Brain microvascular endothelial cell (primary cell): ENCODE measurements around the gene VAPB.
A peak's percentile ranks its signal among the peaks of the same experiment; 100 is the strongest.

ENCODE experiments used
- DNase-seq: peaks from one replicate; pipeline ENCODE4 v3.0.0-alpha.2; 2020
- H3K27ac ChIP-seq: fragments of 250-450 bp; sonication (Bioruptor Pico); 2 replicates; pipeline ENCODE4 v1.5.1; 2020; ENCODE audit warnings: mild to moderate bottlenecking, moderate library complexity
- H3K27me3 ChIP-seq: fragments of 250-450 bp; sonication (Bioruptor Pico); replicated peaks from 2 replicates; pipeline ENCODE4 v1.5.1; 2020; ENCODE audit warnings: mild to moderate bottlenecking
- H3K36me3 ChIP-seq: fragments of 250-450 bp; sonication (Bioruptor Pico); replicated peaks from 2 replicates; pipeline ENCODE4 v1.5.1; 2020; ENCODE audit warnings: mild to moderate bottlenecking
- H3K4me3 ChIP-seq: 2 replicates; pipeline ENCODE4 v1.5.1; 2011; ENCODE audit warnings: low read depth, mild to moderate bottlenecking, control low read depth, low read length, moderate library complexity
- in situ Hi-C: cut with HindIII; loops from 2 replicates; pipeline ENCODE4 v1.10.0; 2017; ENCODE audit warnings: low sequenced_read_pairs, low pct_ligation_motif_present
- TF ChIP-seq, protein P1 (sequence below): IDR thresholded peaks from 2 replicates; pipeline ENCODE4 v1.5.1; 2011; ENCODE audit warnings: low read depth, mild to moderate bottlenecking, moderate library complexity, low read length, control low read depth, inconsistent platforms; ENCODE audit errors: missing control alignments

The VAPB gene

DNA sequence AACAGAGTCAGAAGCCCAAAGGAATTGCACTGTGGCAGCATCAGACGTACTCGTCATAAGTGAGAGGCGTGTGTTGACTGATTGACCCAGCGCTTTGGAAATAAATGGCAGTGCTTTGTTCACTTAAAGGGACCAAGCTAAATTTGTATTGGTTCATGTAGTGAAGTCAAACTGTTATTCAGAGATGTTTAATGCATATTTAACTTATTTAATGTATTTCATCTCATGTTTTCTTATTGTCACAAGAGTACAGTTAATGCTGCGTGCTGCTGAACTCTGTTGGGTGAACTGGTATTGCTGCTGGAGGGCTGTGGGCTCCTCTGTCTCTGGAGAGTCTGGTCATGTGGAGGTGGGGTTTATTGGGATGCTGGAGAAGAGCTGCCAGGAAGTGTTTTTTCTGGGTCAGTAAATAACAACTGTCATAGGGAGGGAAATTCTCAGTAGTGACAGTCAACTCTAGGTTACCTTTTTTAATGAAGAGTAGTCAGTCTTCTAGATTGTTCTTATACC is 55.8 kb downstream of the VAPB start:
- TF ChIP-seq, protein P1, sequence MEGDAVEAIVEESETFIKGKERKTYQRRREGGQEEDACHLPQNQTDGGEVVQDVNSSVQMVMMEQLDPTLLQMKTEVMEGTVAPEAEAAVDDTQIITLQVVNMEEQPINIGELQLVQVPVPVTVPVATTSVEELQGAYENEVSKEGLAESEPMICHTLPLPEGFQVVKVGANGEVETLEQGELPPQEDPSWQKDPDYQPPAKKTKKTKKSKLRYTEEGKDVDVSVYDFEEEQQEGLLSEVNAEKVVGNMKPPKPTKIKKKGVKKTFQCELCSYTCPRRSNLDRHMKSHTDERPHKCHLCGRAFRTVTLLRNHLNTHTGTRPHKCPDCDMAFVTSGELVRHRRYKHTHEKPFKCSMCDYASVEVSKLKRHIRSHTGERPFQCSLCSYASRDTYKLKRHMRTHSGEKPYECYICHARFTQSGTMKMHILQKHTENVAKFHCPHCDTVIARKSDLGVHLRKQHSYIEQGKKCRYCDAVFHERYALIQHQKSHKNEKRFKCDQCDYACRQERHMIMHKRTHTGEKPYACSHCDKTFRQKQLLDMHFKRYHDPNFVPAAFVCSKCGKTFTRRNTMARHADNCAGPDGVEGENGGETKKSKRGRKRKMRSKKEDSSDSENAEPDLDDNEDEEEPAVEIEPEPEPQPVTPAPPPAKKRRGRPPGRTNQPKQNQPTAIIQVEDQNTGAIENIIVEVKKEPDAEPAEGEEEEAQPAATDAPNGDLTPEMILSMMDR, result no peak
- H3K36me3 ChIP-seq, result peaks cover 24% of the 10 kb centered on the region

DNA sequence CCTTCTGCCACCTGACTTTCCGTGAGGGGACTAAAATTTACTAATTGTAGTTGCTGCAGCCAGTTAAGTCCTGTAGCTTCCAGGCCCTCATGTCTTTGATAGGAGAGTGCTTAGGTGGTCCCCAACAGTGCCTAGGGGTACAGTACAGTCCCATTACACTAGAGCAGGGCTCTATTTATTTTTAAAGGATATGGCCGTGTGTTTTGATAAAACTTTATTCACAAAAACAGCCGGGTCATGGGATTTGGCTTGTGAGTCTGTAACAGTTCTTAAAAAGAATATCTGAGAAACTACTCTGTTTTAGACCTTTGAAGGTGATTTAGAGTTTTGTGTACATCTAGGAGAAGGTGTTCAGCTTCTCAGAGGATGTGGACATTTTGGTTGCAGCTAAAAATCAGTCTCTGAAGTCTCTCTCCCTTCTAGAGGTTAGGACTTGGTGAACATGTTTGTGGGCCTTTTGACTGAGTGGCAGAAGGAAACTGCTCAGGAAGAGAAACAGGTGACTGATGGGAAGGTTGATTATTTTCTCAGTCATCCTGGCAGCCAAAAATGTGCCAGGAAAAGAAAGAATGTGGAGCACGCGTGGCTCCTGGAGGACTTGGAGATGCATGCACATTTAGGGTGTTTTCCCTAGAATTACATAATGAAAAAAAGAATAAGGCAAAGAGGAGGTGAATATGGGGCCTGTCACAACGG is 57.4 kb downstream of the VAPB start:
- TF ChIP-seq, protein P1, result no peak
- in situ Hi-C loops, result loop anchor here (10.0 kb wide), 1 partner anchor 212 kb away; no protein-coding TSS in a partner anchor
- H3K4me3 ChIP-seq, result no peak overlapping the region
- H3K27me3 ChIP-seq, result no peaks in the 10 kb centered on the region
- no peak overlapping the region for H3K27ac ChIP-seq
- DNase-seq, result no peak
- H3K36me3 ChIP-seq, result peaks cover 19% of the 10 kb centered on the region

More for the DNA sequence above, 55.8 kb downstream of the VAPB start:
- DNase-seq, result no peak
- no peaks in the 10 kb centered on the region for H3K27me3 ChIP-seq
- in situ Hi-C loops, result loop anchor here (10.0 kb wide), 1 partner anchor 210 kb away; no protein-coding TSS in a partner anchor
- H3K4me3 ChIP-seq, result no peak overlapping the region
- no peak overlapping the region for H3K27ac ChIP-seq

DNA sequence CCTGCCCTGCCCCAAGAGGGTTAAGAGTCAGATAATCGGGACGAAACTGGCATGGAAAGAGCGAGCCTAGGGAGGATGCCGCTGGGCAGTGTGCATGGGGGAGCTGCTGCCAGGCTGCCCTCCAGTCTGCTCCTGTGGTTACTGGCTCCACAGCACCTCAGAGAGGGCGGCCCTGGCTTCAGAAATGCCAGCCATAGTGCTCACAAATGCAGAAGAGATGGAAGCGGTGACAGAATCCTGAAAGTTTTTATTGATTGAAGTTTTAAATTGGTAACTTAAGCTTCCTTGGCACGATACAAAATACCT is 57.9 kb downstream of the VAPB start:
- Histone ChIP-seq H3K27me3 (no peaks in the 10 kb centered on the region), H3K4me3 (no peak overlapping the region), H3K36me3 (peaks cover 19% of the 10 kb centered on the region), H3K27ac (no peak overlapping the region)
- in situ Hi-C loops, result loop anchor here (10.0 kb wide), 1 partner anchor 212 kb away; no protein-coding TSS in a partner anchor
- TF ChIP-seq, protein P1, result no peak
- DNase-seq, result no peak

DNA sequence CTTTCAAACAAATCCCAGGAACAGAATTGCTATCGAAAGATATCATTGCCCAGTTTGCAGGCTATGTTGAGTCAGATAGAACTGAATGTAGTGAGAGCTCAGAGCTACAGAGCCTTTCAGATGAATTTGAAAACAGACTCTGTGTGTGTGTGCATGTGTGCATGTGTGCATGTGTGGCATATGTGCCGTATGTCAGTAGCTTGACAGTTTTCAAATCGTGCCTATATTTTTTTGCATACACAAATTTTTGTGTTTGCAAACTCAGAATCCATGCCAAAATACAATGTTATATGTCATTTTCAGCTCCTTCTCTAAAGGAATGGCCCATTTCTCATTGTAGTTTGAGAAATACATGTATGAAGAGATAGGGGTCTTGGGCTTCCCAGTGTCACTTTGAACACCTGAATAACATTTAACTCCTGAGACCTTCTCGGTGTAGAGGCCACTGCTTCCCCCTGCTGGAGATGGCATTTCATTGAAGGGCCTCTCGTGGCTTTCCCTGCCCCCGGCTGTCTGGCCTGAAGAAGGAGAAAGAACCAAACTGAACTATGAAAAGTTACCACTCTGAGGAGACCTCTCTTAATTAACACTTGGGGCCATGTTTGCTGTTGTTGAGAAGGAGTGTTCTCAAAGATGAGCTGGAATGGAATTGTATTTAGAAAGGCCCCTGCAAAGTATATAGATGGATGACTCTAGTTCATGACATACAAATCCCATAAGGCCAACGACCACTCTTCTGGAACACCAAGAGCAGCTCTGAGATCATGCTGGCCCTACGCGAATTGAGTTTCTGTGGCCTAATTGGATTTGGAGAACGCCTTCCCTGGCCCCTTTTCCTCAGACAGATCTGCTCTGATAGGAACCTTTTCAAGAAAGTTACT is 58.7 kb downstream of the VAPB start:
- TF ChIP-seq, protein P1, result peak; percentile 86
- Histone ChIP-seq H3K27me3 (no peaks in the 10 kb centered on the region), H3K27ac (no peak overlapping the region), H3K4me3 (no peak overlapping the region), H3K36me3 (peaks cover 19% of the 10 kb centered on the region)
- DNase-seq, result peak; percentile 56
- in situ Hi-C loops, result loop anchor here (10.0 kb wide), 1 partner anchor 213 kb away; no protein-coding TSS in a partner anchor

DNA sequence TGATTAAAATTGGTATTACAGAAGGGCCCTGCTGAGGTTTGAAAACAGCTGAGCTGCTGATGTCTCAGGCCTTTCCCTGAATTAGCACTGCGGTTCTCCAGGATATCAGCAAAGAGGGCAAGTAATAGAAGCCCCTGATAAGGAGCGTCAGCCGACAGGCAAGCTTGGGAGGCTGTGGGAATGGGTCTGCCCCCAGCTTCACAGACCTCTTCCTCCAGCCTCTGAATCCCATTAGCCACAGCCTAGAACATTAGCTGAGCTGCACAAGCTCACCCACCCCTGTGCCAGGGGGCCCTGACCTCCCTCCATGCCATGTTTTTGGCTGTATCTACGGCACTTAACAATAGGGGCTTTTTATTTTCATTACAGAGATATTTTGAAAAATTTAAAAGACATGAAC is 59.9 kb downstream of the VAPB start:
- Histone ChIP-seq H3K27me3 (no peaks in the 10 kb centered on the region), H3K27ac (no peak overlapping the region), H3K4me3 (no peak overlapping the region), H3K36me3 (peaks cover 14% of the 10 kb centered on the region)
- TF ChIP-seq, protein P1, result no peak
- no peak for DNase-seq
- in situ Hi-C loops, result loop anchor here (10.0 kb wide), 1 partner anchor 214 kb away; no protein-coding TSS in a partner anchor
